Urinary bladder (tissue), 4 donors: ENCODE data around the gene MOB4. TPM values are rescaled to one million over a fixed set of nuclear protein-coding genes. Genes with fewer than 3 reads are reported as not detected.

Experiments
- DNase-seq: peaks from one replicate; pipeline ENCODE4 v3.0.0-alpha.2; 2015; ENCODE audit errors: extremely low spot score
- H3K27ac ChIP-seq: one replicate; pipeline ENCODE4 v1.5.1; 2013; ENCODE audit warnings: low read depth, mild to moderate bottlenecking, moderate library complexity
- H3K36me3 ChIP-seq: one replicate; pipeline ENCODE4 v1.6.1; 2013; ENCODE audit warnings: mild to moderate bottlenecking, moderate library complexity; ENCODE audit not compliant: insufficient read depth
- H3K4me1 ChIP-seq: one replicate; pipeline ENCODE4 v1.6.1; 2013; ENCODE audit warnings: mild to moderate bottlenecking, moderate library complexity; ENCODE audit not compliant: insufficient read depth
- H3K4me3 ChIP-seq: one replicate; pipeline ENCODE4 v1.5.1; 2013; ENCODE audit warnings: low read depth, low read length
- WGBS: extraction: QIAGEN DNeasy Blood & Tissue Kit; methylation state at CpG from one replicate; pipeline ENCODE4 v1.1.7; 2013; 5-methylcytosine and 5-hydroxymethylcytosine counted together
- polyA plus RNA-seq: library from polyadenylated mRNA; stranded (reverse); fragments of 200-250 nt; gene quantifications from one replicate; pipeline ENCODE4 v1.2.3, GENCODE V29; 2013
- total RNA-seq: library from RNA; depleted of rRNA; stranded (reverse); fragments of >200 nt; gene quantifications from one replicate; pipeline ENCODE4 v1.2.3, GENCODE V29; 2014
- donor health status: healthy with polysubstance abuse.
- donor health status: healthy.

Gene MOB4
- total and polyA plus RNA-seq, 2 donors = 41.2 to 67.7 TPM

DNA sequence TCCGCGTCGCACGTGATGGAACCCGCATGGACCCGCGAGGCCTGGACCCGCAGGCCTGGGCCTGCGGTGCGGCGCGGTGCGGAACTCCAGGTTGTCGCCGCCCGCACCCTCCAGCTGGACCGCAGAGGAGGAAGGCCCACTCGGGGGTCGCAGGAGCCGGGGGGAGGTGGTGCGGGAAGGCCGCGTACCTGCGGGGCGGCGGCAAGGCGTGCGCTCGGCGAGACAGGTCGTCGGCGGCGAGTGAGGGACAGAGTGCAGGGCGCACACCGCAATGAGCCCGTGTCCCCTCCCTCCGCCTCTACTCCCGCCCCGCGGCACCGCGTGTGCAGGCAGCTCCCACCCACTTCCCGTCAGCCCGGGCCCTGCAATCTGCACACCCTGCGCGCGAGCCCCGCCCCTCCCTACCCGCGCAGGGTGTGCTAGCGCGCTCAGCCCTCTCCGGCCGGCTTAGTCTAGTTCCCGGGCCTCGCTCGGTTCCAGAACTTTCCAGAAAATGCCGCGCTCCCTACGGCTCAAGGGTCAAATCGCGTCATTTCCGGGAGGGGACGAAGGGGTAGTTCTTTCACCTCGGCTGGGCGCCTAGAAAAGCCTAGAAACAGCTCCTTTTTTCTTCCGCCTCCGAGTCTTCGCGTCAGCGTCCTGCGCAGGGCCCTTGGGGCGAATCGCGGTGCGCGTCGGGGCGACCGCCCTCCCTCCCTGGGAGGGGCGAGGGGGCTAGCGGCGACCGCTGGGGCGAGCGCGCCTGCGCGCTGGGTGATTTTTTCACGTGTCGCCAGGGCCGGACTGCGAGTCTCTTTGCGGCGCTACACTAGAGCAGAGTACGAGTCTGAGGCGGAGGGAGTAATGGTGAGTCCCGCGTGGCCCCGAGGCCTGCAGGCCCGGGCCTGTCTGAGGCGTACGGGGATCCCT is 16.0 kb upstream of the MOB4 start, which contains the start of the genes HSPD1 and HSPE1:
Gene HSPD1 (minus strand): TSS at position 247 of the 909 bp plus-strand sequence. CDS start 992 bp downstream, outside the sequence.
Gene HSPE1 (plus strand): TSS at position 786 of the 909 bp plus-strand sequence. CDS start 58 bp downstream, at position 844.
- Histone ChIP-seq H3K36me3 (peaks cover 5% of the 10 kb centered on the region), H3K4me1 (no peaks in the 10 kb centered on the region), H3K27ac (peak within 1 kb of the TSS; percentile 94), H3K4me3 (peak within 1 kb of the TSS; percentile 89)
- peak; percentile 100 for DNase-seq
- under 1% methylated on average over 104 of the region's 104 CpGs for WGBS

DNA sequence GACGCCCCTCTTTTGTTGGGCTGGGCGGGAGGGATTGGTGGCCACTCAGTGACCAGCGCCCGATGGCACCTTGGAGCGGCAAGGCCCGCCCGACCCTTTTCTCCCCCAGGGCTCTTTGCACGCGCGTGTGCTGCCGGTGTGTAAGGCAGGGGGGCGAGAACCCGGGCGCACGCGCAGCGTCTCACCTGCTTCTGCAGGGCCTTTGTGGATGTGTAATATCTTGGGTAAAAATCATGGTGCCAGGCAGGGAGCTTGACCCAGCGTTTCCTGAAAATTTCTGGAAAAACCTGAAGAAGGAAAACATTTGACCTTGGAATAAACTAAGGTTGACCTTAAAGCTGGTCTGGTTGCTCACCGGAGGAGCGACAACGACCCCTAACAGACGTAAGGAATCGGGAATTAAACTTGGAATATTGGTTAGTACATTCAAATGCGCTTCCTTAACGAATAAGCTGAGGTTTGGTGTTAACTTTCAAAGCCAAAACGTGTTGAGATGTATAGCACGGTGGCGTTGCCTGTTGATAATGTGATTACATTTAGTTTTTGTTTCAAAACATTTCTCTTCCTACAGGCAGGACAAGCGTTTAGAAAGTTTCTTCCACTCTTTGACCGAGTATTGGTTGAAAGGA is 15.2 kb upstream of the MOB4 start:
- H3K4me1 ChIP-seq = no peaks in the 10 kb centered on the region
- peak overlapping the region; percentile 89 for H3K4me3 ChIP-seq
- under 1% methylated on average over 30 of the region's 30 CpGs for WGBS
- DNase-seq = no peak
- peak overlapping the region; percentile 94 for H3K27ac ChIP-seq
- H3K36me3 ChIP-seq = peaks cover 5% of the 10 kb centered on the region

GRCh38 chr2:197502201-197502600 is 13.7 kb upstream of the MOB4 start:
- H3K27ac ChIP-seq = peak overlapping the region; percentile 48
- no peak overlapping the region for H3K4me3 ChIP-seq
- H3K4me1 ChIP-seq = no peaks in the 10 kb centered on the region
- no peak for DNase-seq
- H3K36me3 ChIP-seq = no peaks in the 10 kb centered on the region
- 70% methylated on average over 4 of the region's 4 CpGs for WGBS

GRCh38 chr2:197502685-197503084 is 13.2 kb upstream of the MOB4 start:
- H3K4me1 ChIP-seq = no peaks in the 10 kb centered on the region
- 76% methylated on average over 4 of the region's 4 CpGs for WGBS
- DNase-seq = no peak
- no peaks in the 10 kb centered on the region for H3K36me3 ChIP-seq
- H3K27ac ChIP-seq = no peak overlapping the region
- no peak overlapping the region for H3K4me3 ChIP-seq

GRCh38 chr2:197504000-197504399 is 11.9 kb upstream of the MOB4 start:
- DNase-seq = no peak
- no peak overlapping the region for H3K4me3 ChIP-seq
- no peaks in the 10 kb centered on the region for H3K4me1 ChIP-seq
- WGBS = 94% methylated on average over 2 of the region's 2 CpGs
- H3K36me3 ChIP-seq = no peaks in the 10 kb centered on the region
- no peak overlapping the region for H3K27ac ChIP-seq

GRCh38 chr2:197504512-197504911 is 11.4 kb upstream of the MOB4 start:
- 93% methylated on average over 6 of the region's 6 CpGs for WGBS
- no peak overlapping the region for H3K27ac ChIP-seq
- no peaks in the 10 kb centered on the region for H3K36me3 ChIP-seq
- H3K4me1 ChIP-seq = no peaks in the 10 kb centered on the region
- no peak for DNase-seq
- H3K4me3 ChIP-seq = no peak overlapping the region

GRCh38 chr2:197506658-197507057 is 9.2 kb upstream of the MOB4 start:
- 93% methylated on average over 5 of the region's 5 CpGs for WGBS
- no peak for DNase-seq
- Histone ChIP-seq H3K4me1 (no peaks in the 10 kb centered on the region), H3K27ac (no peak overlapping the region), H3K36me3 (no peaks in the 10 kb centered on the region), H3K4me3 (no peak overlapping the region)

DNA sequence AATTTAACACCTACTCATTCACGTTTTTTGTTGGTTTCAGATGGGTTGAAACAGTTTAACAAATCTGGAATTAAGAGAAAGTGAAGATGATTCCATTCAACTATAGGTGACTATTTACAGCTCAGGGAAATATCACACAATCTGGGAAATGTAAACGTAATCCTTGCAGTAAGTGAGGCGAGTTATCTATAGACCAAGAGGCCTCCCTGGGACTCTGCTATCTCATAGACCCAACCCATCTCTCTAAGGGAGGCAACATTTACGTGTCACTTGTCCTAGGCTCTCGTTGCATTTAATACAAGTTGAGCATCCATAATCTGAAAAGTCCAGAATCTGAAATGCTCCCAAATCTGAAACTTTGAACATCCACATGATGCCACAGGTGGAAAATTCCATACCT is 2.0 kb upstream of the MOB4 start:
- Histone ChIP-seq H3K4me1 (no peaks in the 10 kb centered on the region), H3K27ac (no peak overlapping the region), H3K36me3 (no peaks in the 10 kb centered on the region), H3K4me3 (no peak overlapping the region)
- DNase-seq = no peak
- 88% methylated on average over 5 of the region's 5 CpGs for WGBS

GRCh38 chr2:197514754-197515153 is 1.1 kb upstream of the MOB4 start:
- no peaks in the 10 kb centered on the region for H3K36me3 ChIP-seq
- peak overlapping the region; percentile 83 for H3K4me3 ChIP-seq
- peak overlapping the region; percentile 38 for H3K27ac ChIP-seq
- 59% methylated on average over 3 of the region's 3 CpGs for WGBS
- no peak for DNase-seq
- no peaks in the 10 kb centered on the region for H3K4me1 ChIP-seq

DNA sequence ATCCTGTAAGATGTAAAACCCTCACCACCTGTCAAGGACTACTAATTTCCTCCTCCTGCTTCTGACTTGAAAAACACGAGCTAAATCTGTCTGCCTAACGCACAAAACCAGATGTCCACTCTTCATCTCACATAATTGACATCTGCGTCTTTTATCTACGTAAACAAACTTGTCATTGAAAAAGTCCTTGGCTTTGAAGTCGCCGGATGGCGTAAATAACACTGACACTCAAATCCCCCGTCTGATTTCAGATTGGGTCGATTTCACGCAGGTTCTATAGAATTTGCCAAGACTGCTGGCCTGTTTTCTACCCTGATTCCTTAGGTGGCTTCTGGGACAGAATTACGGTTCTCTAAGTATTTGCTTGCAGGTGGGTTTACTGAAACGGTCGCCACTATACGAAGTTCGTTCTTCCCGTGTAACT is 539 bp upstream of the MOB4 start:
- H3K36me3 ChIP-seq = no peaks in the 10 kb centered on the region
- WGBS = under 1% methylated on average over 16 of the region's 16 CpGs

GRCh38 chr2:197516393-197516761 is 511 bp downstream of the MOB4 start:
- no peaks in the 10 kb centered on the region for H3K4me1 ChIP-seq
- H3K36me3 ChIP-seq = no peaks in the 10 kb centered on the region
- no peak for DNase-seq
- peak overlapping the region; percentile 85 for H3K27ac ChIP-seq
- peak overlapping the region; percentile 83 for H3K4me3 ChIP-seq
- under 1% methylated on average over 17 of the region's 17 CpGs for WGBS

More for the DNA sequence above, 539 bp upstream of the MOB4 start:
- Histone ChIP-seq H3K27ac (peak overlapping the region; percentile 71), H3K4me3 (peak overlapping the region; percentile 83), H3K4me1 (no peaks in the 10 kb centered on the region)
- peak; percentile 37 for DNase-seq

GRCh38 chr2:197517150-197517549 is 1.3 kb downstream of the MOB4 start:
- H3K4me1 ChIP-seq = no peaks in the 10 kb centered on the region
- peak overlapping the region; percentile 83 for H3K4me3 ChIP-seq
- H3K27ac ChIP-seq = no peak overlapping the region
- H3K36me3 ChIP-seq = no peaks in the 10 kb centered on the region
- 48% methylated on average over 2 of the region's 2 CpGs for WGBS
- no peak for DNase-seq

DNA sequence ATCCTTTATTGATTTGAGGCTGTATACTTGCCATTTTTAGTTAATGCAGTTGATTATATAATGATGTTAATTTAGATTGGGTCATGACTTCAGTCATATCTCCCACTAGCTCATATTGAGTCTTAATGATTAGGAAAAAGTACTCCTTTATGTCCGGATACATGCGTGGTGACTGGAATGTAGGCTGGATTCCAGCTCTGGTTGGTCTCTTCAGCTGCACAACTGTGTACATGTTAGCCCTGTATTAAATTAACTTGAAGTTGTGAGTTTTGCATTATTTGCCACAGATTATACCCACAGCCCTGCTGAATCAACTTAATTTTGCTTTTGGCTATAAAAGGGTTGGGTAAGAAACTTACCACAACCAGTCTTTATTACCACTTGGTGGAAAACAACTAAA is 22.5 kb downstream of the MOB4 start:
- no peak overlapping the region for H3K27ac ChIP-seq
- no peak for DNase-seq
- 54% methylated on average over 2 of the region's 2 CpGs for WGBS
- no peaks in the 10 kb centered on the region for H3K4me1 ChIP-seq
- H3K4me3 ChIP-seq = no peak overlapping the region
- peaks cover 2% of the 10 kb centered on the region for H3K36me3 ChIP-seq

- 84% methylated on average over 1 of the region's 1 CpG for WGBS
- Histone ChIP-seq H3K27ac (no peak overlapping the region), H3K4me3 (no peak overlapping the region), H3K4me1 (no peaks in the 10 kb centered on the region), H3K36me3 (peaks cover 5% of the 10 kb centered on the region)
- no peak for DNase-seq
Measured at GRCh38 chr2:197539734-197540133, 23.9 kb downstream of the MOB4 start.
